DMS53 (cell line): ENCODE measurements around the gene PDRG1.

Experiments used
- DNase-seq: peaks from one replicate; lab custom pipeline; 2025; lab: John Stamatoyannopoulos, UW

The PDRG1 gene

DNA sequence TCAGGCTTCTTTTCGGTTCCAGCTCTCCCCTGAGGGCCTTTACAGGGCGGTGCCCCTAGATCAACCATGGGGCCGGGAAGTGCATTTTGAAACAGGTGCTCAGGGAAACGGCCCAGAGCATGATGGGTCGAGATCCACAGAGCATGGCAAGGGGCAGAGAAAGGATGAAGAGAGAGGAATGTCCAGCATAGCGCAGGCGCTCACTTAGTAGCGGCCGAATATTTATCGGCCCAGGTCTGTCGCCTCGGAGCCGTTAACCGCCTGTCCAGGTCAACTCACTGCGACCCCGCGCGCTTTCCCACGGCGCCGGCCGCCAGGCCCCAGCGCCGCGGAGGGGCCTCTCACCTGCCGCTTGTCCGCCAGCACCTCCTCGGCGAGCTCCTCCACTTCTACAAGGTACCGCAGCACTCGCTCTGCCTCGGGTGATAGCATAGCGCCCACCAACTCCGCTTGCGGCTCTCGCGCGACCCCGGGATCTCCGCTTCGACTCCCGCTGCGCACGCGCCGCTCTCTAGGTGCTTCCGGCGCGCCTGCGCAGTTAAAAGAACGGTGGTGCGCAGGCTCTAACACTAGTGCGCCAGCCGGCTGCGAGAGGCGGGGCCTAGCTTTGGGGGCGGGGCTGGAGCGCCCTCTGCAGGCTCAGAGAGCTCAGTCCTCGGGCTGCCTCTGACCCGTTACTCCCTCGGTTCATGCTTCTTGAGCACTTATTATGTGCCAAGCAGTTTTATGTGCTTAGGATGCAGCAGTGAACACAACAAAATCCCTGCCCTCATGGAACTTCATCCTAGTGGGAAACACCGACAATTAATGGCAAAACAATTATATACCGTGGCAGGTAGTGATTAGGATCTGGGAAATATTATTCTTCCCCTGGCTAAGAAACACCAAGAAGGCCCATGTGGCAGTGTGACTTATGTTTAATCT is at the start of gene PDRG1:
TSS of gene PDRG1 (minus strand) at position 517 of the 924 bp plus-strand sequence. CDS start at position 432, 85 bp downstream.
- DNase-seq, result peak; percentile 98

DNA sequence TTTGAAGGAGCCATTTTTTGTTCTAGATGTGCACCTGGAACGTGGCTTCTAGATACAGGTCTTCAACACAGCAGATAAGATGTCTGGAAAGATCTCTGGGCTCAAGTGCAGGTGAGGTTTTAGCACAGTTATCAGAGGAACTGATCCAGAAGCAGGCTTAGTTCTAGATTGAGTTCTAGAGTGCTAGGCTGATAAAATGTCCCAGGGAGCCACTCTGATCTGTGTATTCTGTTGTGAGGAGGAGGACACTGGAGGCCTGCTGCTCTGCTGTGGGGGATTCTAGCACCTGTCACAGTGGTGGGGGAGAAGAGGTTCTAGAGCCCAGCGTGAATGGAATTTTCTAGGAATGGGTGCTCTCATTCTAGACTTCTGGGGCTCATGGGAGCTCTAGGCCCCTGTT is 46.4 kb upstream of the PDRG1 start:
- no peak for DNase-seq

DNA sequence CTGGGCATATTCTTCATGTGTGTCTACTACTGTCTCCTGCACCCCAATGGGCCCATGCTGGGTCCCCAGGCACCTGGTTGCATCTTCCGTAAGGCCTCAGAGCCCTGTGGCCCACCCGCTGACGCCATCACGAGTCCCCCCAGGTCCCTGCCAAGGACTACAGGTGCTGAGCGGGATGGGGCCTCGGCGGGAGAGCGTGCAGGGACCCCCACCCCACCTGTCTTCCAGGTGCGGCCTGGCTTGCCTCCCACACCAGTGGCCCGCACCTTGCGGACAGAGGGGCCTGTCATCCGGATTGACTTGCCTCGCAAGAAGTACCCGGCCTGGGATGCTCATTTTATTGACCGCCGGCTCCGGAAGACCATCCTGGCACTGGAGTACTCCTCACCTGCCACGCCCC is 45.1 kb upstream of the PDRG1 start:
- no peak for DNase-seq

DNA sequence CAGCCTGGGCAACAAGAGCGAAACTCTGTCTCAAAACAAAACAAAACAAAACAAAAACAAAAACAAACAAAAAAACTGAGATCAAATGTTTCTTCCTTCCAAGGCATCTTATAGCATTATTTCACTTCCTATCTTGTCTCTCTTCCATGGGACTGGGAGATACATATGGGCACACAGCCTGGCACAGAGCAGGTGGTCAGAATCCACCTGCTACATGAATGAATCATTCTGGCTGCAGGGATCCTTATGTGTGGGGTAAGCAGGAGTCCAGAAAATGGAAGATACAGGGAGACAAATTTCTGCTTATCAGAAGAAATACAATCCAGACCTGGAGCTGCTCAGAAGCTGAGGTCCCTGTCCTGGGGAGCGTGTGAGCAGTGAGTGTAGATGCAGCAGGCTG is 40.2 kb upstream of the PDRG1 start:
- DNase-seq, result no peak

DNA sequence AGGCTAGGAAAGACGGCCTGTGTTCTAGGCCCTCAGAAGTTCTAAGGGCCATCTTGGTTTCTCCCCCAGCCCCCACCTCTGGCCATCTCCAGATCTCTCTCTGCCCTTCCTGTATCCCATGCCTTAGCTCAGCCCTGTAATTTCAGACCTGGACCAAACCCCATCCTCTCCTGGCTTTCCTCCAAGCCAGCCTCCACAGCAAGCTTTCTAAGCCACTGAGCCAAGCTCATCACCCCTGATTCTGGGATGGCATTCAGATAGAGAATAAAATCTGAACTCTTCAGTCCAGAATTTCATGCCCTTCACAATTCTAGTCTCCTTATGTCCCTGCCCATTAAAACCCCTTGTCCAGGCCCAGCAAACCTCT is 39.5 kb upstream of the PDRG1 start:
- DNase-seq, result no peak

DNA sequence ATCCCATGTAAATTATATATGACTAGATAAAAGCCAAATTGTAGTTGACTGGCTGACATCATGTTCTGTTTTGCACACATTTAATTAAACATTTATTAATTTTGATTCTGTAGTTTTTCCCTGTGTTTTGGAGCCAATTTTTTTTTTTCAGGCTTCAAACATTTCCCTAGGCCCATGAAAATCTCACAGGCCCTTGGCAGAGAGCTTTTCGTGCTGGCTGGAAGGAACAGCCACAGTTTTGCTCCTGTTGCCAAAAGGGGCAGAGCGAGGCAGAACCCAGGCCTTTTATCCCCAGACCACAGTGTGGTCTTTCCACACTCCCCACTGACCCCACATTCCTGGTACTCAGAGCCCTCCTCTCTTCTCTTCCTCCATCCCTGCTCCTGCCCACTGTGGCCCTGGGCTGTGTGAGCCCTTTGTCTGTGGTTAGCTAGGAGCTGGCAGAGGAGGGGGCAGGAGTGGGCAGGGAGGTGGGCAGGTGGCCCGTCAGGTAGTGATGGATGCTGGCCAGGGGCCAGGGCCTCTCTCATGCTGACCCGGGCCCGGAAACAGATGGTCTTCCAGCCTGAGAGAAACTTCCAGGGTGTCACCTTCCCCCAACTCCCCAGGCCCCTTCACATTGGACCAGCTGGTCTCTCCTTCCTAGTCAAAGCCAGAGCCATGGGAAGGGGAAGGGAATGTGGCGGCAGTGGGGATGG is 38.9 kb upstream of the PDRG1 start:
- no peak for DNase-seq

DNA sequence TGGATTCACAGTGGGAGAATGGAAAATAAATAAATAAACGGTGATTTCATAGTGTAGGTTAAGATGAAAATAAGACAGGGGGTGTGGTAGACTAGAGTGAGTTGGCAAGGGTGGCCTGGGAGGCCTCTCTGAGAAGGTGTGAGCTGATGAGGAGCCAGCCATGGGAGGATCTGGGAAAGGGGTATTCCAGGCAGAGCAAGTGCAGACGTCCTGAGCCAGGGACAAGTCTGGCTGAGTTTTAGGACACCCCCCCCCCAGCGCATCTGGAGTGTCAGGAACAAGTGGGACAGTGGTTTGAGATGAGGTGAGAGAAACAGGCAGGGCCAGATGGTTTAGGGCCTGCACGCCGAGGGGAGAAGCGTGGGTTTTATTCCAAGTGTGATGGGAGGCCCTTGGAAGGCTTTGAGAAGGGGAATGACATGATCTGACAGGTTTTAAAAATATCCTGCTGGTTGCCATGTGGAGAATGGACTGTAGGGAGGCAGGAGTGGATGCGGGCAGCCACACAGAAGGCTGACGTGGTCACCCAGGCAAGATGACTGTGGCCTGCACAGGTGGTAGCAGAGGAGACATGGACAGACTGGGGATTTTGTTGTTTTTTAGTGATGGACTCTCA is 37.3 kb upstream of the PDRG1 start:
- no peak for DNase-seq

DNA sequence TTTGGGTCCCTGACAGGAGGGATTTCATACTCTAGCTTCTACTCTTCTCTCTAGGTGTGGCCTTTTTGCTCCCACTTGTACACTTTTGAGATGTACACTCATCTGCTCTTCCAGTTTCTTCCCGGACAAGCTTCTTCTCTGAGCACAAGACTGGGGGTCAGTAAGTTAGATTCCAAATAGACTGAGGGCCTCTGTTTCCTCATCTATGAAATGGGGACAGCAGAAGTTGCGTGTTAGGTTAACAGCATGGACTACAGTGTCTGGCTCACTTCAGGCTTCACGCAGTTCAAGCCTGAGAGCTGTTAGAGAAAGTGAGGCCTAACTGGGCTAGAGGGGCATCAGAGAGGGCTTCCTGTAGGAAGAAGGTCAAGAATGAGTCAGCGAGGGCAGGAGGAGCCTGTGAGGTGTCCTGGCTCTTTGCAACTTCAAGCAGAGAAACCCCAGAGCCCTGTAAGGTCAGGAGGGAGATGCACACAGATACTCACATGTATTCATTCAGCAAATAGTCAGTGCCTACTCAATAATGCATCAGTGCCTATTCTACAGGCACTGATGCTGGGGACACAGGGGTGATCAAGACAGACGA is 36.7 kb upstream of the PDRG1 start:
- no peak for DNase-seq

DNA sequence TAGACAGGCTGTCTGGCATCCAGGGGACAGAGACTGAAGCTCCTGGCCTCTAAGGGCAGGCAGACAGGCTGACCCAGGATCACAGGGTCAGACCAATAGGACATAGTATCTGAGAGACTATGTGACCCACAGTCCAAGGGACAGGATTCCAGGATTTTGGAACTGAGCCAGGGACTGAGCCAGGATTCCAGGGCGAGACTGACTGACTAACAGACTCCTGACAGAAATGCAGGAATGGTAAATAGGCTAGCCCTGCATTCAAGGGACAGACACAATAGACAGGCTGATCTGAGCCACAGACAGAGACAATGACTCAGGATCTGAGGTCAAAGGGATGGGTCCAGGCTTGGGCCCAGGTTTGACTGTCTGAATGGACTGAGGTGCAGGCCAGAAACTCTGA is 35.9 kb upstream of the PDRG1 start:
- DNase-seq, result peak; percentile 14

DNA sequence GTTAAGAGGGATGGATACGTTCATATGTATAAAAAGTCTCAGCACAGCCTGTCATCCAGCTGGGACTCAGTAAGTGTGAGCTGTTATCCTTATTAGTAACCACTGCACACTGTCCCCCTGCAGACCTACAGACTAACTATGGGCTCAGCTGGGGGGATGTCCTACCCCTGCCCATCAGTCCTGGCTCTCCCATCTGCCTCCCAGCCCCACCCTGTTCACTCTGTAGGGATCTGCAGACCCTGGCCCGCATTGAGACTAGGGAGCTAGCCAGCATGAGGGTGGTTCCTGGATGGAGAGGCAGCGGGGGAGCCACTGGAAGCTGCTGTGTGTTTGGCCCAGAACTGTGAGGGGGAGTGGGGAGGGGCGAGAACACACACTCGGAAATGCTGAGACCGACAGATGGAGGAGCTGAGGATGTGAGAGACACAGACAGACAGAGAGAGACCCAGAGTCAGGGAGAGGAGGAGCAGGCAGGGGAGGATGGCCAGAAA is 33.2 kb upstream of the PDRG1 start:
- DNase-seq, result no peak

DNA sequence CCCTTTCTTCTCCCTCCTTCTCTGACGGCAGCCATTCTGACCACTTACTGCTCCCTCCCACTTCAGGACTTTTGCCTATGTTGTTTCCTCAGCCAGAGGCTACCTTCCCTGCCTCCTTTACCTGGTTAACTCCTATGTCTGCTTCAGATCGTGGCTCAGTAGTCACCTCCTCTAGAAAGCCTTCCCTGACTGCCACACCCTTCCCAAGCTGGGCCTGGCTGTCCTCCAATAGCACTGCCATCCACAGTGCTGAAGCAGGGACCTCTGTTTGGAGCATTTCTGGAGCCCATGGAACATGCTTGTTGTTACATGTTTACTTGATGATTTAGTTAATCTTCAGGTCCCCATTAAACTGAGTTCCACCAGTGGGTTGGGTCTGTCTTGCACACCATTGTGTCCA is 29.9 kb upstream of the PDRG1 start:
- no peak for DNase-seq

DNA sequence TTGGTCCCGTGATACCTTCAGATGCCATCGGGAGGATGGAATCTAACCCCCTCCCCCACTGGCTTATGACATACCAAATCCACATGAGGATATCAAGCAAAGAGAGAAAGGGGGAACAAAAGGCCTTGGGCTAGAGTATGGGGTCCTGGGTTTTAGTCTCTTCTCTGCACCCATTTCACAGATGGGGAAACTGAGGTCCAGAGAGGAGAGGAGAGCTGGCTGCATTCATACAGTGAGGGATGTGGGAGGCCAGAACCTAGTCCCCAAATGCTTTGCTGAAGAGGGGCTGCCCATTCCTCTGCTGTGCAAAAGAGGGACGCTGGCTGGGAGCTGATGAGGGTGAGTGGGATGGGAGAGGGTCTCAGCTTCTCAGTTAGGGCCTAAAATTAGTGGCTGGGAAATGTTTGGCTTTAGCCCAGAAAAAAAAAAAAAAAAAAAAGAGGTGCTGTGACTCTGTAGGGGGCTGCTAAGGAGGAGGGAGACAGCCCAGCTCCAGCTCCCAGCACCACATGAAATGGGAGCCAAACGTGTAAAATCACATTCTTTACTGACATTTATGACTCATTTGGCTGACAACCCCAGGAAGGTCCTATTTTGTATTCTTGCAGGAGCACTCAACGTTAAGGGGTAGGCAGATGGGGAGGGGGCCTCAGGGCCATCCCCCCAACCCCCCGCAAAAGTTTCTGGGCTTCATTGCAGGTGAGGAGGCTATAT is 28.0 kb upstream of the PDRG1 start:
- DNase-seq, result no peak

DNA sequence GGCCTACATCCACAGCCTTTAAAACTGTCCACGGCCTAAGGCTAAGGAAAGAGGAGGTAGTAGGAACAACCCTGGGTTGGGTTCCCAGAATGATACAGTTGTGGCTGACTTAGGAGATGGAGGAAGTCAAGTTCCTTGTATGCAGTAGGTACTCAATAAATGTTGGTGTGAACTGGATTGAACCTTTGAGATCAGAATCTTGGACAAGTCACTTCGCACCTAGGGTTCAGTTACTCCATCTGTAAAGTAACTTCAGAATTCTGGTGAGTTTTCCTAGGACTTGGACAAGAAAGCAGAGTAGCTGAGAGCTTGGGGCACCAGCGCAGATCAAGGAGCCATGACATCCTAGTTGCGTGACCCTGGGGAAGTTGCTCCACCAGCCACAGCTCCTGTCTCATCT is 25.2 kb upstream of the PDRG1 start:
- DNase-seq, result no peak

DNA sequence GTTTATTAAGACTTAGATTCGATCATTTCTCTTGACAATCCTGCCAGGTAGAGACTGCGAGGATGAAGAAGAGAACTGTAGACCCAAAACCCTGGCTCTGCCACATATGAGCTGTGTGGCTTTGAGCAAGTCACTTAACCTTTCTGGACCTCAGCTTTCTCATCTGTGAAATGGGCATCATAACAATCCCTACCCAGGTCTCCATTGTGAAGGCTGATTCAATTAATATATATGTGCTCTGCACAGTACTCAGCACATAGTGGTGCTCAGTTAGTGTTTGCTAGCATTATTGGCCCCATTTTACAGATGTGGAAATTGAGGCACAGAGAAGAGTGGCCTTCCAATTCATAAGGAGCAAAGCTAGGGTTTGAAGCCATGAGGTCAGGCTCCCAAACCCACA is 24.0 kb upstream of the PDRG1 start:
- DNase-seq, result no peak

DNA sequence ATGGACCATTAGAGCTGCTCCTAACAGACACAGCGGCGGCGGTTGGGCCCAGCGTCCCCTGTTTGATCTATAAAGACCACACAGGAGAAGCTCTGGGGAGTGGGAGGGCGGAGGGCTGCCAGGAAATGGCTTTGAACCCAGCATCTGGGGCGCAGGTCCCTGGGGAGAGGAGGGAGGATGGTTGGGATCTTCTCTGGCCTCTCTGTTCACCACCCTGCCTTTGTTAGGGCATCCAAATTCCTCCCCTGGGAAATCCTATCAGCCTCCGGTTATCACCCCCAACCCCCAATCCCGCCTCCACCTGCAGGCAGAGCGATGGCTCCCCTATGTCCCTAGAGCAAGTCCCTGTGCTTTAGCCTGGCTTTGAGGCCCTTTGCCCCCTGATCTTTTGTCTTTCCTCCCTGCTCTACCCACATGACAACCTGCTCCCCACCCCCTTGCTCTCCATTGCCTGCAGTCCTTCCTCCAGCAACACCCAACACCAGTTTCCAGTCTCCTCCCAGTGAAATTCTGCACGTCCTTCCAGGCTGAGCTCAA is 23.2 kb upstream of the PDRG1 start:
- DNase-seq, result no peak

DNA sequence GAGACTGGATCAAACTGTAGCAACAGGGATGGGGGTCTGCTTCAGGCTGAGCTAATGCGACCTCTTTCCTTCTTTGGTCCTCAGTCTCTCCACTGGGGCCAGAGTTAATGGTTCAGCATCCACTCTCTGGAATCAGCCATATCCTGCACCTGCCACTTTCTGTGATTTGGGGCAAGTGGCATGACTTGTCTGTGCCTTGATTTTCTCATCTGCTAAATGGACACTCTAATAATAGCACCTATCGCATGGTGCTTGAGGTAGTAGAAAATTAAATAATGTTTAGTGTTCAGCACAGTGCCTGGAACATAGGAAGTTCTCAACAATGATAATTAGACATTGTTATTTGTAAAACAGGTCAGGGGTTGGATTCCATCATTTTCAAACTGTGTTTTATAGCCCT is 22.4 kb upstream of the PDRG1 start:
- DNase-seq, result no peak

DNA sequence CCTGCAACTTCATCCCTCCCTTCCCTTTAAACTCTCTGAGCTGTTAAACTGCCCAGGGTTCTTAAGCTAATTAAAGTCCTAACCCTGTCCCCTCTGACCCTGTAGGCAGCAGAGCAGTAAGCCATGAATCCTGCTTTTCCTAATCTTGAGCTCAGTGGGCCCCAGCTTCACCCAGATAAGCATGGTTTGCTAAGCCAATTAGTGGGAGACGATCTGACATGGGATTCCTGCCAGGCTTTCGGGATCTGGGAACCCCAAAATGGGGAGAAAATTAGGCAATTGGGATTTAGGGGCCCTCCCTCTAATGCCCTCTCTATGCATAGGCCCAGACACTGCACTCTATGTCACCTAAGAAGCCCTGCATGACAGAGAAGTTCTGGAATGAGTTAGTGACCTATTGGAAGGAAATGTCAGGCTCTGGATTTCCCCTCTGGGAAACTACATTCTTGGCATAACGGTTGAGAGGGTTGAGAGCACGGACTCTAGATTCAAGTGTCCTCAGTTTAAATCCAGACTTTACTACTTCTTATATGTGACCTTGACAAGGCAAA is 20.7 kb upstream of the PDRG1 start:
- DNase-seq, result no peak

DNA sequence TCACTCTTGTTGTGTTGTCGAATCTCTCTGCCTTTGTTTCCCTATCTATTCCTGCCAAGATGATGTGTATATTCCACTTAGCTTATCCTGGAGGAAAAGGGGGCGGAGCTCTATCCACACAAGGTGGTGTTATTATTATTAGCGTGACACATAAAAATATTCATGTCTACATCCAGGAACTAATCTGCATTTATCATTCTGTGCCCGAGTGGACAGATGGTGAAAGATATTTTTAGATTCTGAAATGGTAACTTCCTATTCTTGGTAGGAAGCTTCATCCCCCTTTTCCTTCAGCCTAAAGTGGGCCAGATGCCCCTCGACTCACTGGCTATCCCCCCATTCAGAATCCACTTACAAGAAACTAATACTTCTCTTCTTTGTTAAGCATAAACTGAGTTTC is 18.1 kb upstream of the PDRG1 start:
- no peak for DNase-seq

DNA sequence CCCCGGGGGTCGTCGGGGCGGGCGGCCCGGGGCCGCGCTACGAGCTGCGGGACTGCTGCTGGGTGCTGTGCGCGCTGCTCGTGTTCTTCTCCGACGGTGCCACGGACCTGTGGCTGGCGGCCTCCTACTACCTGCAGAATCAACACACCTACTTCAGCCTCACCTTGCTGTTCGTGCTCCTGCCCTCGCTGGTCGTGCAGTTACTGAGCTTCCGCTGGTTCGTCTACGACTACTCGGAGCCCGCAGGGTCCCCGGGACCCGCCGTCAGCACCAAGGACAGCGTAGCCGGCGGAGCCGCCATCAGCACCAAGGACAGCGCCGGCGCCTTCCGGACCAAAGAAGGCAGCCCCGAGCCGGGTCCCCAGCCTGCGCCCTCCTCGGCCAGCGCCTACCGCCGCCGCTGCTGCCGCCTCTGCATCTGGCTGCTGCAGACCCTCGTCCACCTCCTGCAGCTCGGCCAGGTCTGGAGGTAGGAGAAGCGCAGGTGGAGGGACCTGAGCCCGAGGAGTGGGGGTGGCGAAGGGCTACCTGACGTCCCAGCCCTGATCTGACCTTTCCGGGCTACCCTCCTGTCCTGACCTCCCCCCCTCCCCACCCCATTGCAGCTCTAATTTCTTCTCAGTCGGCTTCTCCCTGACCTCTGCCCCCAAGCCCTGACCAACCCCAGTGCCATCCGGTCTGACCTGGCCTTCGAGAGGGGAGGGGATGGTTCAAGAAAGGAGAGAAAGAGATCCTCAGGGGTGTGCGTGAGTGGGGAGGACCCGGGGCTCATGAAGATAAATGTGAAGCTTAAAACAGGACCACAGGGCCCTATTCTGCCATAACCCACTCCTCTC is 16.7 kb upstream of the PDRG1 start:
- peak; percentile 81 for DNase-seq

DNA sequence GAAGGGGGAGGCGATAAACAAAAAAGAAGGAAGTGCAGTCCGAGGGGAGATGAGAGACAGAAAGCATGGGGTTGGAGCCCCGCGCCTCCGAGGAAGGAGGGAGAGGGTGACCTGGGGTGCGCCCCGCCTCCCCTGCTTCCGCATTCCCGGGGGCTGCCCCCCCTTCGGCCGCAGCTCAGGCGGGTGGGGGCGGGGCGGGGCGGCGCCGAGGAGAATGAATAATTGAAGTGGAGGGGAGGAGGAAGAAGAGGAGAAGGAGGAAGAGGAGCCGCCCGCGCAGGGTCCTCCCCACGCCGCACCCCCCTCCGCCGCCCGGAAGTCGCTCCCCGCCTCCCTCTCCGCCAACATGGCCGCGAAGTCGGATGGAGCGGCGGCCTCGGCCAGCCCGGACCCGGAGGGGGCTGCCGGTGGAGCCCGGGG is 16.0 kb upstream of the PDRG1 start, which contains the start of gene XKR7:
TSS of gene XKR7 (plus strand) at position 322 of the 420 bp plus-strand sequence. CDS start at position 347, 25 bp downstream.
- DNase-seq, result peak; percentile 75
